ENCODE results near the gene GET4.

DNA sequence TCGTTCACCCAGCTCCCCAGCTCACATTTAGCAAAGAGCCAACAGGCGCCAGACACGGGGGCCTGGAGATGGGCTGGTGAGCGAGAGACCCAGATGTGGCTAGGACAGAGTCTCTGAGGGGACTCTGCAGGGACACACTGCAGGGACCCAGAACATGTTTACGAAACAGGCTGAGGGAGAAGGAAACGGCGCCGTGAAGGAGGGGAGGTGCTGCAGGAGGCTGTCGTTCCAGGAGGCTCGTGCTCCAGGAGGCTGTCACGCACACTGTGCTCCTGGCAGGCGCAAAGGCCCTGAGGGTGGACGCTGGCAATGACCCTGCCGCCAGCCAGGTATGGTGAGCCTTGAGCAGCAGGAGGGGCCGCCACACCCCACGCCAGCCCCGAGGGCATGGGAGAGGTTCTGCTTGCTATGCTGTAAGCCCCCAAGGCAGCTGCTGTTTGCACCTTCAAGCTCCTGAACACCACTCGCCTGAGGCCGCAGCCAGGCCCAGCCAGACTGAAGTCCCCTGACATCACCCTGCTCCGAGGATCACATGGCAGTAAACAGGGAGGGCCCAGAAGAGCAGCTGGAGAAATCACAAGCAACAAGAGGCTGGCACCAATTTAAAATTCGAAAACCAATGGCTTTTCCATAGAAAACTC lies 50.8 kb downstream of the GET4 start:
- no peak for TF ChIP-seq POLR2A (IDR thresholded peaks at IDR 0.05)
- TF ChIP-seq, protein P1, sequence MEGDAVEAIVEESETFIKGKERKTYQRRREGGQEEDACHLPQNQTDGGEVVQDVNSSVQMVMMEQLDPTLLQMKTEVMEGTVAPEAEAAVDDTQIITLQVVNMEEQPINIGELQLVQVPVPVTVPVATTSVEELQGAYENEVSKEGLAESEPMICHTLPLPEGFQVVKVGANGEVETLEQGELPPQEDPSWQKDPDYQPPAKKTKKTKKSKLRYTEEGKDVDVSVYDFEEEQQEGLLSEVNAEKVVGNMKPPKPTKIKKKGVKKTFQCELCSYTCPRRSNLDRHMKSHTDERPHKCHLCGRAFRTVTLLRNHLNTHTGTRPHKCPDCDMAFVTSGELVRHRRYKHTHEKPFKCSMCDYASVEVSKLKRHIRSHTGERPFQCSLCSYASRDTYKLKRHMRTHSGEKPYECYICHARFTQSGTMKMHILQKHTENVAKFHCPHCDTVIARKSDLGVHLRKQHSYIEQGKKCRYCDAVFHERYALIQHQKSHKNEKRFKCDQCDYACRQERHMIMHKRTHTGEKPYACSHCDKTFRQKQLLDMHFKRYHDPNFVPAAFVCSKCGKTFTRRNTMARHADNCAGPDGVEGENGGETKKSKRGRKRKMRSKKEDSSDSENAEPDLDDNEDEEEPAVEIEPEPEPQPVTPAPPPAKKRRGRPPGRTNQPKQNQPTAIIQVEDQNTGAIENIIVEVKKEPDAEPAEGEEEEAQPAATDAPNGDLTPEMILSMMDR (IDR thresholded peaks at IDR 0.05), result no peak
